Thyroid gland (tissue), 4 donors: ENCODE data around the gene GJA8.

ENCODE experiments used
- CTCF ChIP-seq, 6 experiments: fragments of 200-600 bp in 3 of 6; fragments of 450-650 bp in 3 of 6; sonication (generic) in 3 of 6; IDR thresholded peaks; one replicate each; pipeline ENCODE4 v1.5.1; 2016 to 2019; ENCODE audit warnings: antibody characterized with exemption in 6 of 6, mild to moderate bottlenecking in 2 of 6, inconsistent platforms in 1 of 6, moderate library complexity in 1 of 6
- POLR2A ChIP-seq, 2 donors: fragments of 450-650 bp; IDR thresholded peaks; one replicate each; pipeline ENCODE4 v1.6.1; 2017; ENCODE audit warnings: antibody characterized with exemption in 2 of 2, mild to moderate bottlenecking in 2 of 2, moderate library complexity in 1 of 2

- no peak for TF ChIP-seq CTCF (IDR thresholded peaks at IDR 0.05)
- TF ChIP-seq POLR2A (IDR thresholded peaks at IDR 0.05) = no peak
These were observed 5.4 kb upstream of the GJA8 start for GRCh38 chr1:147897029-147897752.
